Right ventricle myocardium superior (tissue), 1 donor: Measurements from ENCODE around the gene PUS1. TPM values are rescaled to one million over a fixed set of nuclear protein-coding genes. Genes with fewer than 3 reads are reported as not detected.

Experiments
- ATAC-seq: fragments of 200-7000 bp; cut with Tn5 transposase; one replicate; pipeline ENCODE4 v1.9.1; 2020; ENCODE audit warnings: mild to moderate bottlenecking; ENCODE audit not compliant: poor library complexity
- DNase-seq: peaks from one replicate; pipeline ENCODE4 v3.0.0-alpha.2; 2020
- intact Hi-C: fragments of 100-400 bp; cut with DNase I; formaldehyde crosslinking; loops from one replicate; pipeline ENCODE4 v1.11.2; 2022
- total RNA-seq: library from RNA; stranded (reverse); fragmentation: NEBNext Ultra II Directional; extraction: Animal tissue kit (Norgen Biotek cat#: 25700); gene quantifications from one replicate; pipeline ENCODE4 v1.2.1, GENCODE V29; 2021
- donor health status: DM: no; HTN: yes; CAD: no; lungs with severe emphysema.

Gene PUS1
- total RNA-seq, 1 donor from 2014 or later: 5.8 TPM

- DNase-seq (peak; percentile 79), ATAC-seq (peak; percentile 73)
- intact Hi-C loops: no loop called here
Observed at GRCh38 chr12:131901431-131902331, 27.4 kb upstream of the PUS1 start.

- ATAC-seq: no peak
- intact Hi-C loops: no loop called here
- DNase-seq: peak; percentile 36
Observed at GRCh38 chr12:131902332-131903241, 26.5 kb upstream of the PUS1 start.

GRCh38 chr12:131903270-131904255 is 25.5 kb upstream of the PUS1 start:
- no peak for ATAC-seq
- peak; percentile 38 for DNase-seq
- intact Hi-C loops: no loop called here

GRCh38 chr12:131904346-131904745 is 24.7 kb upstream of the PUS1 start:
- intact Hi-C loops: no loop called here
- DNase-seq (peak; percentile 31), ATAC-seq (no peak)

GRCh38 chr12:131905081-131905629 is 23.9 kb upstream of the PUS1 start:
- DNase-seq (no peak), ATAC-seq (no peak)
- intact Hi-C loops: no loop called here

- no peak for DNase-seq
Observed at GRCh38 chr12:131905630-131906091, 23.4 kb upstream of the PUS1 start.

GRCh38 chr12:131907379-131908091 is 21.5 kb upstream of the PUS1 start:
- no peak for ATAC-seq
- DNase-seq: no peak
- intact Hi-C loops: no loop called here

More at GRCh38 chr12:131905630-131906091, 23.4 kb upstream of the PUS1 start:
- ATAC-seq: no peak
- intact Hi-C loops: no loop called here

GRCh38 chr12:131908092-131909080 is 20.7 kb upstream of the PUS1 start:
- intact Hi-C loops: no loop called here
- DNase-seq (no peak), ATAC-seq (no peak)

- DNase-seq: no peak
- intact Hi-C loops: no loop called here
- no peak for ATAC-seq
Observed at GRCh38 chr12:131909081-131909751, 19.9 kb upstream of the PUS1 start.

GRCh38 chr12:131909752-131910219 is 19.3 kb upstream of the PUS1 start:
- DNase-seq (no peak), ATAC-seq (no peak)
- intact Hi-C loops: no loop called here

- intact Hi-C loops: no loop called here
- no peak for DNase-seq
- no peak for ATAC-seq
Observed at GRCh38 chr12:131910302-131911027, 18.6 kb upstream of the PUS1 start.

- intact Hi-C loops: no loop called here
- DNase-seq: no peak
- no peak for ATAC-seq
Observed at GRCh38 chr12:131911028-131911650, 17.9 kb upstream of the PUS1 start.

GRCh38 chr12:131911851-131912477 is 17.1 kb upstream of the PUS1 start:
- intact Hi-C loops: no loop called here
- ATAC-seq (no peak), DNase-seq (no peak)
